GM18520 (cell line): ENCODE results near the gene MFSD11.
A peak's percentile ranks its signal among the peaks of the same experiment; 100 is the strongest.
"Not testable (repeated sequence)": the region's sequence is repeated elsewhere in the genome, so short reads cannot be mapped to it uniquely, and the experiment has no call there.

ENCODE experiments used
- ATAC-seq: cut with Tn5 transposase; IDR thresholded peaks from one replicate; pipeline ENCODE4 v1.9.1; 2021; ENCODE audit not compliant: unreplicated experiment

The MFSD11 gene

GRCh38 chr17:76726231-76726775 is 11.6 kb upstream of the MFSD11 start, which contains the start of gene JMJD6:
Gene JMJD6, minus strand, starts transcription at chr17:76726606. Its CDS starts 131 bp downstream, at chr17:76726475.
- peak; percentile 61 for ATAC-seq

DNA sequence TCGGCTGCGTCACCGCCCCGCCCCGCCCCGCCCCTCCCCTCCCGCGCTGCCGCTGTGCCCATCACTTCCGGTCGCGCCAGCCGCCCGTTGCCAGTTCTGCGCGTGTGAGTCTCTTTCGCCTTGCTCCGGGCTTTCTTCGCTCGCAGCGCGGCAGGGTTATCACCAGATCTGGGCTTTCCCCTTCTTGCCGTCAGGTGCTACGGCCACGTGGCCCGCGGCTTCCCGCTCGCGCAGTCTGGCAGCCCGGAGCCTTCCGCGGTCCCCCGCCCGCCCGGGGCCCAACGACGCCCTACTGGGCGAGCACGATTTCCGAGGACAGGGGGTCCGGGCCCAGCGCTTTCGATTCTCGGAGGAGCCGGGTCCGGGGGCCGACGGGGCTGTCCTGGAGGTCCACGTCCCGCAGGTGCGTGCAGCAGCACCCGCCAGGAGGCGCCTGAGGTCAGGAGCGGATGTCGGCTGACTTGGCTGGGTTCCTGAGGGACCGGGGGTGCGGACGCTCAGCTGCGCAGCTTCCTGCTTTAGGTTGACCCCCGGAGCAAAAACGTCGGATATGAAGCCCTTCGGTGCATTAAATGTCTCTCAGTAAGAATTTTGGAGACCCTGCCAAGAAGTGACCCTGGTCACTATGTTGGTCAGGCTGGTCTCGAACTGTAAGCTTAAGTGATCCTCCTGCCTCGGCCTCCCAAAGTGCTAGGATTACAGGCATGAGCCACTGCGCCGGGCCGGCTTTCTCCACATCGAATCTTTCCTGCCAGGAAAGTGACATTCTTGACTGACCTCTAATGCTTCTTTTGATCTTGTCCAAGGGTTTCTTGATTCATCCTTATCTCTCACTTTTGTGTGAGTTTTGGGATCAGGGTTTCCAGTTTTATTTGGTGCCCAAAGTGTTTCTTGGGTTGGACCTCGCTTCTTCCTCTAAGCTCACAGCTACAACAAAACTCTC is 10.9 kb upstream of the MFSD11 start, which contains the start of gene METTL23:
METTL23 (plus strand) TSS at position 64 of the 943 bp plus-strand sequence. CDS start 2,872 bp downstream, outside the sequence.
- peak; percentile 32 for ATAC-seq

- no peak for ATAC-seq
Measured at GRCh38 chr17:76727745-76728456, 10.0 kb upstream of the MFSD11 start.

- ATAC-seq: not testable (repeated sequence)
Measured at GRCh38 chr17:76731800-76732733, 5.9 kb upstream of the MFSD11 start.

DNA sequence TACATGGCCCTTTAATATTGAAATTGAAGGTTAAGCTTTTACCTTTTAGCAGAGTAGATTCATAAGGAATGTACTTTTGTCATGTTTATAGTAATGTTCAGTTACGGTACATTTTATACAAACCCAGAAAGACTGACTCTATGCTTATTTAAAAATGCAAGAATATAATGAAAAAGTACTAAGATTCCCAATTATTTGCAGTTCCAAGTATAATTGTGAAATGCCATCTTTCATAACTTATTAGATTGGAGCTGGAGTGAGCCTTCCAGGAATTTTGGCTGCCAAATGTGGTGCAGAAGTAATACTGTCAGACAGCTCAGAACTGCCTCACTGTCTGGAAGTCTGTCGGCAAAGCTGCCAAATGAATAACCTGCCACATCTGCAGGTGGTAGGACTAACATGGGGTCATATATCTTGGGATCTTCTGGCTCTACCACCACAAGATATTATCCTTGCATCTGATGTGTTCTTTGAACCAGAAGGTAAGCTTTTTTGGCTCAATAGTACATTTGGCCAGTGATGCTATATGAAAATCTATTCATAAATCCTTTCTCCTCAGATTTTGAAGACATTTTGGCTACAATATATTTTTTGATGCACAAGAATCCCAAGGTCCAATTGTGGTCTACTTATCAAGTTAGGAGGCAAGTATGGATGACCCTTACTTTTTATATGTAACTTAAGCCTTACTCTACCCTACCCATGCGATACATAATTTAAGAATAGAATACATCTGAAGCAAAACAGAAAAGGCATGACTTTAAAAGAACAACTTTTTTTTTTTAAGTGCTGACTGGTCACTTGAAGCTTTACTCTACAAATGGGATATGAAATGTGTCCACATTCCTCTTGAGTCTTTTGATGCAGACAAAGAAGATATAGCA is 4.9 kb upstream of the MFSD11 start:
- no peak for ATAC-seq

GRCh38 chr17:76733618-76733957 is 4.3 kb upstream of the MFSD11 start:
- no peak for ATAC-seq

DNA sequence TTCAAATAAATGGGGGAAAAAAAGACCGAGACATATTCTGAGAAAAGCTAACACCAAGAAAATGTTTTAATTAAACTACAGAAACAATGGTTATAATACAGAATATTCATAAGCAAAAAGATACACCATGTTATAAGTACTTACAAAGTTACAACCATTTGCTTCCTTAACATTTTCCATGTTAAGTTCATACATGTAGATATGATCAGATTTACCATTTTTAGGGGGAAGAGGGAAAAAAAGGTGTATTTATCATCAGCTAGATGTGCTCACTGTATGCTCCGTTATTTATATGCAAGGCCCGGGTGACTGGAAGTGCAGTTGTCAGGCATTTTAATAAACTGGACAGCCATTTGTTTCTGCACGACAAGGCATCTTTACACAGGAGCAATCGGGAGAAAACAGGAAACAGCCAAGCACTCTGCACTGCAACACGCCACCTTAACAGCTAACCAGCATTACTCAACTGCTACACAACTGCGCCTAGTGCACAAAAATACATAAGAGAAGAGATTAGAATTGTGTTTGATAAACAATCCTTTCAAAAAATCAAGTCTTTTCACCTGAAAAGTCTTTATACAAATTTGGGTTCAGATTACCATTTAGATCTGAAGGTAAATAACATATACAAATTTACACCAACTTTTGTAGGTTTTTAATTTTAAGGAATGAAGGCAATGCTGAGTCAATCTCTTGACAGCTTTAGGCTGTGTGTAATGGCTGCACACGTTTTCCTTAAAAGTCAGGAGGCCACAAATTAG is 3.7 kb upstream of the MFSD11 start:
- no peak for ATAC-seq

DNA sequence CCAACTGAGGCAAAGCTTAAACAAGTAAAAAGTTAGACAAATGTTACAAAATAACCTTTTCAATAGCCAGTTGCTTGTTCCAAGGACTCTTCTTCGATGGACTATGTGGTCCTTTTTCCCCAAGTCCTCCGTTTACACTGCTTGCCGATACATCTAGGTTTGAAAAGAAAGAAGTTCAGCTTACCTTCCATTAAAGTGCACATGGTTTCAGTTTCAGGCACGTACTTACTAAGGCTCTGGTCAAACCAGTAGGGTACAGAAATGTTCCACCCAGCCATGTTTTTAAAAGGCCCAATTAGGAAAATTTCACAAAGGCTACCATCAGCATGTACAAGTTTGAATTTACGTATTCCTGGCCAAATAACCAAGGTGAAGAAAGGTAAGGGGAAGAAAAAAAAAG is 2.9 kb upstream of the MFSD11 start:
- no peak for ATAC-seq

DNA sequence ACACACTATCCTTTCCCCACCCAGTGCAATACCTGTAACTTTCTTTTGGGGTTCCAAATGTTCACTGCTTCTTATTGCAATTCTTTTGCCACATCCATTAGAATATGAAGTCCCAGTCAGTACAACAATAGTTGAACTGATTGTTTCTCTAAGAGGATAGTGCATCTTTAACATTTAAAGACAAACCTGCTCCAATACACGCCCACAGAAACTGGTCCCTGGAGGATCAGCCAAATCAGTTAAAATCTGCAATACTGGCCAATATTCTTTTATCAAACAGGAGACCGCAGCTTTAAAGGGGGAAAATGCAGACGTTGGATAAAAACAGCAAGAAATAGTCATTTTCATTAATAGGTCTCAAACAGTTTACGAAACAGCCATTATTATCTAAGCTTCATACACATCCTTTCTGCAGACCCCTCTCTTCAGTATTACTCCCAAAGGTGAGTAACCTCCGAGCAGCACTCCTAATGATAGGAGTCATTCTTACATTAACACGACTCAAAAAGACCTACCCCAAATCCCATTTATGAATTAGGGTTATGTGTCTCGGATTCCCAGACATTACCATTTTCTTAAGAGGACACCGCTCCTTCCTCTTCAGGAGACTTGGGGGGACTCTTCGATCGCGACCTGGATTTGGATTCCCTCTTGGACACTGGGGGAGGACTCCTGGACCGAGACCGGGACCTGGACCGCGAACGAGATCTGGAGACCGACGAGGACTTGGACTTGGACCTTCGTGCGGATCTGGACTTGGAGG is 2.2 kb upstream of the MFSD11 start:
- no peak for ATAC-seq

DNA sequence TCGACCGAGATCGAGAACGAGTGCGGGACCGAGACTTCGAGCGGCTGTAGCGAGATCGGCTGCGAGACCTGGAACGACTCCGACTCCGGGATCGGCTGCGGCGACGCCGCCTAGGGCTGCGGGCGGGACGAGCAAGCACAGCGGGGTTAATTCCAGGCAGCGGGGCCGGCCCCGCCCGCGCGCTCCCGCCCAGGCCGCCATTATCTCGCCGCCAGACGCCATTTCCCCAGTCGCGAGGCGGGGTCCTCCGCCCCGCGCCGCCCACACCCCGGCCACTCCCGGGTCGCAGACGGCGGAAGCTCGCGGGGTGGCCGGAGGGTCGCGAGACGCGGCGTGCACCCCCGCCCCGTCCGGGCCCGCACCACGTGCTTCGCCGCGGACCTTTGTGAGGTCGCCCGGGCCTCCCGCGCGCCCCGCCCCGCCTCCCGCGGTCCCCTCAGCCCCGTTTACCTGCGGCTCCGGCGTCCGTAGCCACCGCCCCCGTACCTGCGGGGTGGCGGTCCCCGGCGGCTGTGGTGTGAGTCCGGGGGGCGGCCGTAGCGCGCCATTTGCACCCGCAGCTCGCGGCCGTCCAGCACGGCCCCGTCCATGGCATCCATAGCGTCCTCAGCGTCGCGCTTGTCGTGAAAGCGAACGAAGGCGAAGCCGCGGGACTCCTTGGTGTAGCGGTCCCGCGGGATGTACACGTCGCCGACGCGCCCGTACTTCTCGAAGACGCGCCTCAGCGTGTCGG is 1.4 kb upstream of the MFSD11 start:
- peak; percentile 13 for ATAC-seq

- peak; percentile 58 for ATAC-seq
Measured at GRCh38 chr17:76737082-76737675, 740 bp upstream of the MFSD11 start, which contains the start of gene SRSF2. Gene SRSF2, minus strand, starts transcription at chr17:76737331. Its CDS starts 171 bp downstream, at chr17:76737160.

DNA sequence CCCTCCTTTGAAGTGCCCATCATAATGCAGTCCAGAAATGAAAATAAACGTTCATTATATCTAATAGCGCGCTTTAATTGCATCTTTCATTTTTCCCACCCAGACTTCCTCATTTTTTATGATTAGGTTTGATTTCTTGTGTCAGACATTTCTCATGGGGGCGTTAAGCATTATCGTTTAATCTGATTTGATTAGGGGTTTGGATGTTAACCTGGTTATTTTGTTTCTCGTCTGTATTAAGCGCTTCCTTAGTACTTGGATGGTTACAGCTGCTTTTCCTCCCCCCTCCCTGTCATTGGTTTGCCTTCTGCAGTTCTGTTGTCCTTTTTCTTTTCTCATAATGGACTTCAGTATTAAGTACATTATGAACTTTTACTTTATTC is 540 bp downstream of the MFSD11 start:
- ATAC-seq: no peak

GRCh38 chr17:76739568-76740115 is 1.7 kb downstream of the MFSD11 start:
- not testable (repeated sequence) for ATAC-seq

- ATAC-seq: no peak
Measured at GRCh38 chr17:76740329-76741118, 2.6 kb downstream of the MFSD11 start.

DNA sequence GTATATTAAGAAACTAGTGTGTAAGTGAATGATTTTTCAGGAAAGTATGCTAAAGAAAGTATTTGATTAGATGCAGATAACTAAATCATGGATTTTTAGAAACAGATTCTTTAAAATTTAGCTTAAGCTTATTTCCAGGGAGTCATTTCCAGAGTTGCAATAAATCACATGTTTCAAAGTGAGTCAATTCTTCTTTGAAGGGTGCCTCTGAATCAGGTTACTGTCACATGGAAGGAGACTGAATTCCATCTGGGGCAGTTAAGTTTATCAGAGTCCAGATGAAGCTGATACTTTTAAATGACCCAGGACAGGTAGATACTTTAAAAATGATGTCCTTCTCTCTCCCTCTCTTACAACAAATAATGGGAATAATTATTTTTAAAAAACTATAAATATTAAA is 5.0 kb downstream of the MFSD11 start:
- ATAC-seq: no peak

- no peak for ATAC-seq
Measured at GRCh38 chr17:76744747-76745146, 6.8 kb downstream of the MFSD11 start.
